Measurements from ENCODE around the gene PALS2.
A peak's percentile ranks its signal among the peaks of the same experiment; 100 is the strongest.

Gene PALS2

GRCh38 chr7:24573554-24574338, 494 bp downstream of the PALS2 start:
- TF ChIP-seq CTCF (conservative IDR thresholded peaks at IDR 0.05) = no peak
- H3K27ac ChIP-seq = peak overlapping the region; percentile 94

- H3K27ac ChIP-seq = peak overlapping the region; percentile 94
- TF ChIP-seq CTCF (conservative IDR thresholded peaks at IDR 0.05) = no peak
These were observed 1.1 kb downstream of the PALS2 start for GRCh38 chr7:24574386-24574785.

GRCh38 chr7:24574950-24575349, 1.7 kb downstream of the PALS2 start:
- peak overlapping the region; percentile 94 for H3K27ac ChIP-seq
- TF ChIP-seq CTCF (conservative IDR thresholded peaks at IDR 0.05) = no peak

- H3K27ac ChIP-seq = peak overlapping the region; percentile 94
- peak; percentile 81 for TF ChIP-seq CTCF (conservative IDR thresholded peaks at IDR 0.05)
These were observed 3.1 kb downstream of the PALS2 start for GRCh38 chr7:24576171-24577025.

GRCh38 chr7:24578052-24578451, 4.8 kb downstream of the PALS2 start:
- peak overlapping the region; percentile 94 for H3K27ac ChIP-seq
- no peak for TF ChIP-seq CTCF (conservative IDR thresholded peaks at IDR 0.05)

- TF ChIP-seq CTCF (conservative IDR thresholded peaks at IDR 0.05) = no peak
- H3K27ac ChIP-seq = peak overlapping the region; percentile 94
These were observed 7.2 kb downstream of the PALS2 start for GRCh38 chr7:24580283-24580946.

- no peak for TF ChIP-seq CTCF (conservative IDR thresholded peaks at IDR 0.05)
- H3K27ac ChIP-seq = peak overlapping the region; percentile 94
These were observed 8.9 kb downstream of the PALS2 start for GRCh38 chr7:24582166-24582565.
